Measurements from ENCODE around the gene NASP. TPM values are rescaled to one million over a fixed set of nuclear protein-coding genes. Genes with fewer than 3 reads are reported as not detected.

Gene NASP
- total RNA-seq, 2 experiments from 2014 or later = 233 to 235 TPM

DNA sequence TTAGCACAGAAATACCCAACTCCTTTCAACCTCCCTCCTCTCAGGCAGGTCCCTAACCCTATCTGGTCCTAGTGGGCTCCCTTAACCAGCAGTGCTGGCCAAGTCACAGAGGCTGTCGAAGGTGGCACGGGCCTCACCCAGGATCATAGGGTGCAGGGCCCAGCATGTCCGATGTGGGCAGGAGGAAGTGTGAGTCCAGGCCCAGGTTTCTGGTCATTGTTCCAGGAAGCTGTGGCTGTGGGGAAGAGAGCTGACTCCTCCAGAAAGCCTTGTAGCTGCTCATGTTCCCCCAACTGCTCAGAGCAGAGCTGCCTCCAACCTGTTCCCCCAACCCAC, 37.6 kb downstream of the NASP start:
- CTCF ChIA-PET = no interaction called here
- H3K27ac Mint-ChIP-seq = peak overlapping the region; percentile 33
- H3K36me3 Mint-ChIP-seq = peaks cover 21% of the 10 kb centered on the region
- no peaks in the 10 kb centered on the region for H3K4me1 Mint-ChIP-seq (ENCODE audit: low read depth)
- POLR2A ChIA-PET = interaction anchor here (1.4 kb wide), 1 partner anchor 37 kb away, joined by 3 read pairs; the partner anchor contains the start of gene NASP
- intact Hi-C loops (cut with micrococcal nuclease) = no loop called here
- no peak for DNase-seq
- H3K27me3 Mint-ChIP-seq = no peaks in the 10 kb centered on the region
- no peaks in the 10 kb centered on the region for H3K9me3 Mint-ChIP-seq
- H3K4me3 Mint-ChIP-seq = no peak overlapping the region

DNA sequence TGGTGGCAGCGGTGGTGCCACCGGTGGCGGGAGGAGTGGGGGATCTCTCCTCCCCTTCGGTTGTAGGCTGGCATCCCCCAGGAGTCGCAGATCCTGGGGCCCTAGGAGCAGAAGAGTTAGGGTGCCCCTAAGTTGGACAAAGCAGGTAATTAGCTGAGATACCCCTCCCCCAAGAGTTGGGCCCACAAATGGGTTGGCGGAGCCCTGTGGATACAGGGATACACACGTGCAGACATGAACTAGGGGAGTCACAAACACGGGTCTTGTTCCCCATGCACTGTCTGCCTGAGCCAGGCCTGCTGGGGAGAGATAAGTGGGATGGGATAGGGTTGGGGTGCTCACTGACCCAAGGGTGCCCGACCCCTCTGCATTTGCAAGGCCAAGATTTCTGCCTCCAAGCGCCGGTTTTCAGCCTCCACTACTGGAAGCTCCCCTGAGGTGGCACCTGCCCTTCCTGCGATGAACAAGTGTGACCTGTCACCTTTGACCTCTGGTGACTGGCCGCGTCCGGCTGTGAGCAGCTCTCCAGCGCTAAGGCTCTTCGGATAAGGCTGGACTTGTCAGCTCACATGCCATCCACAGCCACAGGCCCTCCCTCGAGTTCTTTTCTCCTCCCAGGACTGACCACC, 38.2 kb downstream of the NASP start:
- H3K27ac Mint-ChIP-seq = no peak overlapping the region
- ChIA-PET CTCF (no interaction called here), POLR2A (interaction anchor here (1.4 kb wide), 1 partner anchor 38 kb away, joined by 3 read pairs; the partner anchor contains the start of gene NASP)
- DNase-seq = no peak
- H3K4me1 Mint-ChIP-seq (ENCODE audit: low read depth) = no peaks in the 10 kb centered on the region
- intact Hi-C loops (cut with micrococcal nuclease) = no loop called here
- no peaks in the 10 kb centered on the region for H3K27me3 Mint-ChIP-seq
- no peak overlapping the region for H3K4me3 Mint-ChIP-seq
- H3K9me3 Mint-ChIP-seq = no peaks in the 10 kb centered on the region
- H3K36me3 Mint-ChIP-seq = peaks cover 19% of the 10 kb centered on the region

DNA sequence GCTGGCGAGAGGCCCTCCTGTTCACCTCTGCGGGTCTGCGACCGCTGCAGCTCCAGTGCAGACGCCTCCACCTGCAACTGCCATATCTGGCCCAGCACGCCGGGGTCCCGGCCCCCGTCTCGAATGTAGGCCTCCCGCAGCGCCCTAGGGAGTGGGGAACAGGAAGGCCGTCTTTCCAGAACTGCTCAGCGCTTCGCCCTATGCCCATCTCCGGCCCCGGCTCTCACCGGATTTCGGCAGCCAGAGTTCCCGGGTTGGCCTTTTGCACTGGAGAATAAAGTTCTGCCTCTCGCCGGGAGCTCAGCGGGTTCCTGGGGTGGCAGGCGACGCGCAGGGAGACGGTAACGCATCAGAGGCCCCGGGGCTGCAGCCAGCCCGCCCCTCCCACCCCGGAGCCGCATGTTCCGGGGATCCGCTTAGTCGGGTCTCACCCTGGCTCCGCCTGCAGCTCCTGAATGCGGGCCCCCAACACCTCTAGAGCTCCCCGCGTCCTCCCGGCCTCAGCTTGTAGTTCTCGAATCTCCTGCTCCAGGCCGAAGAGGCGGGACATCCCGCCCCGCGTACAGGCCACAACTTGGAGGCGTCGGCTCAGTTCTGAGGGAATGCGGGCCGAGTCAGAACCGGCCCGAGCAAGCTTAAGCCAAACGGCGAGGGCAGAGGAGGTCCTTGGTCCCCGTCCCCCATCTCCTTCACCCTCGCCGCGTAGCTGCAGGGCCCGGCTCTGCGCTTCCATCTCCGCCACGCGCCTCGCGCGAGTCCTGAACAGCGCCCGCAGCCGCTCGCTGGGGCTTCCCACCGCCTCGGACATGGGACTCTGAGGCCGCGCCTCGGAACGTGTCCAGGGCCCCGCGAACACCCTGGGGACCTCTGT, 38.9 kb downstream of the NASP start:
- no peak for DNase-seq
- ChIA-PET POLR2A (interaction anchor here (1.4 kb wide), 1 partner anchor 38 kb away, joined by 3 read pairs; the partner anchor contains the start of gene NASP), CTCF (no interaction called here)
- Mint-ChIP-seq H3K27me3 (no peaks in the 10 kb centered on the region), H3K4me3 (no peak overlapping the region), H3K9me3 (no peaks in the 10 kb centered on the region), H3K27ac (peak overlapping the region; percentile 13), H3K4me1 (ENCODE audit: low read depth) (no peaks in the 10 kb centered on the region), H3K36me3 (peaks cover 21% of the 10 kb centered on the region)
- intact Hi-C loops (cut with micrococcal nuclease) = no loop called here

DNA sequence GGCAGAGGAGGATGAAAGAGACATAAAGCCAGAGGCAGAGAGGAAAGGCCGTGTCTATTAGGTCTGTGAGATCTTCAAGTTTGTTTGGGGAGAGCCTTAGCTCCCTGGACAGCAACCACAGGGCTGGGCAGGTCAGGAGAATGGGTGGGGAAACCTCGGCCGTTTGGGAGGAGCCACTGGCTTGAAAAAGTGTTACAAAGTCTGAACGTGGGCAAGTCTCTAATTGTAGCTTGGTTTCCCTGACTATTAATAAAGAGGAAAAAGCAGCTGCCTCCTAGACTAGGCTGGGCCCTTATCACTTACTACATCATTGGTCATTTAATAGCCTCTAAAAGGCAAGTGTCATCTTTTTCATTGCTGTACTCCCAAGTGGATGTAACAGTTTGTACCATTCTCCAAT, 40.1 kb downstream of the NASP start, which contains the start of gene CCDC17:
Gene CCDC17, minus strand, starts transcription at position 83 of the 400 bp plus-strand sequence. CDS start 145 bp downstream, outside the sequence.
- intact Hi-C loops (cut with micrococcal nuclease) = no loop called here
- H3K27me3 Mint-ChIP-seq = no peaks in the 10 kb centered on the region
- DNase-seq = no peak
- no peaks in the 10 kb centered on the region for H3K4me1 Mint-ChIP-seq (ENCODE audit: low read depth)
- no peak within 1 kb of the TSS for H3K4me3 Mint-ChIP-seq
- ChIA-PET POLR2A (interaction anchor here (1.1 kb wide), 1 partner anchor 14 kb away, joined by 3 read pairs; no protein-coding TSS in a partner anchor), CTCF (no interaction called here)
- peak within 1 kb of the TSS; percentile 13 for H3K27ac Mint-ChIP-seq
- no peaks in the 10 kb centered on the region for H3K9me3 Mint-ChIP-seq
- H3K36me3 Mint-ChIP-seq = peaks cover 26% of the 10 kb centered on the region

DNA sequence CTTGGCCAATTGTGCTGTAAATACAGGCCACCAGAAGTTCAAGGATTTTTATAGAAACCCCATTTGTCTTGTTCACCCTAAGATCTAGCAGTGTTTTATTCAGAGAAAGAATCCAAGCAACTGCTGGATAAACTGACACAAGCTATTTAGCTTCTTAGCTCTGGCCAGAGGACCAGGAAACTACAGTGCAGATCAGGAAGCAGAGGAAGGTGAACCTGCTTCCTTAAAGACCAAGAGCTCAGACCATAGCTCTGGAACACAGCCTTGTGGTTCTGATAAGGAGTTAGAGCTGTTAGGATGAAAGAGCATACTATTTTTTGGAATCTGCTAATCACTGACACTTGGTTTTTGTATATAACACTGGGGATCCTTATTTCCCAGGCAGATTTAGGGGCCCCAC, 45.2 kb downstream of the NASP start:
- POLR2A ChIA-PET = no interaction called here
- no peak overlapping the region for H3K27ac Mint-ChIP-seq
- no peaks in the 10 kb centered on the region for H3K9me3 Mint-ChIP-seq
- DNase-seq = no peak
- CTCF ChIA-PET = interaction anchor here (0.6 kb wide), 2 partner anchors 25 to 30 kb away, joined by 3 read pairs; no protein-coding TSS in a partner anchor
- no peaks in the 10 kb centered on the region for H3K4me1 Mint-ChIP-seq (ENCODE audit: low read depth)
- H3K27me3 Mint-ChIP-seq = no peaks in the 10 kb centered on the region
- H3K4me3 Mint-ChIP-seq = no peak overlapping the region
- peaks cover 41% of the 10 kb centered on the region for H3K36me3 Mint-ChIP-seq
- intact Hi-C loops (cut with micrococcal nuclease) = no loop called here

DNA sequence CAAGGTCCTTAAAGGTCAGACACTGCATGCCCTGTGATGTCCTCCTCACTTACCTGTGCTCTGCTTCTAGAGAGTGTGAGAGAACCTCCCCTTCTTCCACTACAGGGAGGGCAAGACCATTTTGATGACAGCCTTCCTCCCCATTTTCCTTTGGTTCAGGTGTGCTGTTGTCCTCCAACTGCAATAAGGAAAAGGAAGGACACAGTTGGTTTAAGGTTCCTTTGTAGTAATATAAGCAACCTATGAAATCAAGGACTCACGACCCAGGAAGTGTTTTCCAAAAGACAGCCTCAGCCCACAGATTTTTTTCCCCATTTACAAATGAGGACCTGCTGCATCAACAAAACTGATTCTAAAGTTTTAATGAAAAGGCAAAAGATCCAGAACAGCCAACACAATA, 46.6 kb downstream of the NASP start:
- intact Hi-C loops (cut with micrococcal nuclease) = no loop called here
- Mint-ChIP-seq H3K4me3 (no peak overlapping the region), H3K4me1 (ENCODE audit: low read depth) (no peaks in the 10 kb centered on the region), H3K27me3 (no peaks in the 10 kb centered on the region), H3K36me3 (peaks cover 39% of the 10 kb centered on the region), H3K27ac (peak overlapping the region; percentile 51), H3K9me3 (no peaks in the 10 kb centered on the region)
- POLR2A ChIA-PET = no interaction called here
- DNase-seq = no peak
- CTCF ChIA-PET = no interaction called here

DNA sequence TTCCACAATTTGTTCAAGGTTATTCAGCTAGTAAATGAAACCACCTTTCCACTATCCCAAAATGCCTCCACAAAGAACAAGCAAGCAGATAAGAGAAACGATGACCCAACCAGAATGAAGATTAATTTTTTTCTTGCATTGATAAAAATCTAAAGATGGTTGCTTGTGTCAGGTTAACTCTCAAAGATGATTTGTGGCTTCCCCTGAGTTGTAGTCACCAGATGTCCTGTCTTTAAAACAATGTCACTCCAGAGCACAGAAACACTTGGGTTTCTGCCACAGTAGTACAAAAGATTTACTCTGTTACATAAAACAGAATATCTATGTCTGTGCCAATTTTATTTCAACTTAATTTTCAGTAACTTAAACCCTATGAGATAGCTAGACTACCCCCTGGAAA, 51.4 kb downstream of the NASP start:
- intact Hi-C loops (cut with micrococcal nuclease) = no loop called here
- CTCF ChIA-PET = no interaction called here
- no peaks in the 10 kb centered on the region for H3K4me1 Mint-ChIP-seq (ENCODE audit: low read depth)
- no peak for DNase-seq
- POLR2A ChIA-PET = no interaction called here
- H3K27ac Mint-ChIP-seq = no peak overlapping the region
- no peak overlapping the region for H3K4me3 Mint-ChIP-seq
- peaks cover 23% of the 10 kb centered on the region for H3K36me3 Mint-ChIP-seq
- no peaks in the 10 kb centered on the region for H3K9me3 Mint-ChIP-seq
- H3K27me3 Mint-ChIP-seq = no peaks in the 10 kb centered on the region

DNA sequence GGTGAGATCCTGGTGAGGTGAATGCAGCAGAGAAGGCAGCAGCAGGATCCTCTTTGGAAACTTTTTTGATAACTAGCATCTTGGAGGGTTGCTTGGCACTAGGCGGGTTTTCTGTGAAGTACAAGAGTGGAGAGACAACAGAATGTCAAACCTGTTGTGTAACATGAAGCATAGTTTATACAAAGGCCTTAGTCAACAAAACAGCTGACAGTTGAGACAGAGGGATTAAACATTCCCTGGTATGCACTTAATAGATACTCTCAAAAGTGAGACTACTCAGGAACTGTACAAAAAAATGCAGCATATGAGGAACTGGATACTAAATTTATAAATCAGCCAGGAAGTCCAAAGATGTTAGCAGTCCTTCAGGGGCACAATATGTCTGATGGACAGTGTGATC, 56.5 kb downstream of the NASP start:
- Mint-ChIP-seq H3K9me3 (no peaks in the 10 kb centered on the region), H3K4me3 (no peak overlapping the region), H3K27me3 (no peaks in the 10 kb centered on the region), H3K36me3 (peaks cover 18% of the 10 kb centered on the region), H3K4me1 (ENCODE audit: low read depth) (no peaks in the 10 kb centered on the region), H3K27ac (no peak overlapping the region)
- POLR2A ChIA-PET = no interaction called here
- CTCF ChIA-PET = no interaction called here
- intact Hi-C loops (cut with micrococcal nuclease) = no loop called here
- no peak for DNase-seq

DNA sequence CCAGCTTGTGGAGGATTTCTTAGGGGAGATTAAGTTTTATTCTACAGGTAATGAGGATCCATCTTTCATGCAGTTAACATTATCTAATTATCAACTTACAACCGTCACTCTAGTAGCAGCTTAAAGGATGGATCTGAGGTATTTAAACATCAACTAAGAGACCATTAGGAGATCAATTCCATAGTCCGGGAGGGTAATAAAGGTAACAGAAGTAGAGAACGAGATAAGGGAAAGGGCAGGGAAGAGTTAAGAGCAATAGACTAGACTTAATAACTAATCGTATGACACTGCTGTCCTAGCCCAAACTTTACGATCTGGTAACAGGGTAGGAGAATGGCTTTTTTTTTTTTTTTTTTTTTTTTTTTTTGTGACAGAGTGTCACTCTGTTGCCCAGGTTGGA, 59.5 kb downstream of the NASP start:
- peaks cover 3% of the 10 kb centered on the region for H3K4me1 Mint-ChIP-seq (ENCODE audit: low read depth)
- no peak overlapping the region for H3K4me3 Mint-ChIP-seq
- no peaks in the 10 kb centered on the region for H3K9me3 Mint-ChIP-seq
- ChIA-PET CTCF (interaction anchor here (1.0 to 2.1 kb wide), 2 partner anchors 43 to 581 kb away, joined by 3 to 6 read pairs; partner anchors contain the start of gene GPBP1L1), POLR2A (no interaction called here)
- intact Hi-C loops (cut with micrococcal nuclease) = no loop called here
- no peaks in the 10 kb centered on the region for H3K27me3 Mint-ChIP-seq
- no peak for DNase-seq
- no peak overlapping the region for H3K27ac Mint-ChIP-seq
- H3K36me3 Mint-ChIP-seq = peaks cover 22% of the 10 kb centered on the region

DNA sequence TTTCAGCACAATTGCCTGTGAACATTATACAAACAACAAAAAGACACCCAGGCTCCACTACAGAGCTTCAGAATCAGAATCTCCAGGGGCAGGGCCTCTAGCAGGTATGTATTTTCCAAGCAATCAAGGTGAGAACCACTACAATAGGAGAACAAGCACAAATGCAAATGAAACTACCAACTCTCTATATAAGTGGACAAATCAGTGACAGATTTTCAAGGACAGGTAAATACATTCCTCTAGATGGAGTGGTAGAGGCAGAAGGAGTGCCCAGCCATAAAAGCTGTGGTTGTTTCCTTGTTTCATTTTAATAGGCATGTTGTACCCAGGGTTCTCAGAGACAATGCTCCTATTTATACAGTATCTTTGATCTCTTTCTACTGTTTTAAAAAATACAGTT, 60.1 kb downstream of the NASP start:
- Mint-ChIP-seq H3K9me3 (no peaks in the 10 kb centered on the region), H3K4me3 (no peak overlapping the region), H3K36me3 (peaks cover 22% of the 10 kb centered on the region), H3K27me3 (no peaks in the 10 kb centered on the region), H3K27ac (peak overlapping the region; percentile 18), H3K4me1 (ENCODE audit: low read depth) (peaks cover 3% of the 10 kb centered on the region)
- DNase-seq = no peak
- CTCF ChIA-PET = interaction anchor here (1.0 to 2.1 kb wide), 2 partner anchors 42 to 580 kb away, joined by 3 to 6 read pairs; partner anchors contain the start of gene GPBP1L1
- intact Hi-C loops (cut with micrococcal nuclease) = no loop called here
- POLR2A ChIA-PET = no interaction called here

DNA sequence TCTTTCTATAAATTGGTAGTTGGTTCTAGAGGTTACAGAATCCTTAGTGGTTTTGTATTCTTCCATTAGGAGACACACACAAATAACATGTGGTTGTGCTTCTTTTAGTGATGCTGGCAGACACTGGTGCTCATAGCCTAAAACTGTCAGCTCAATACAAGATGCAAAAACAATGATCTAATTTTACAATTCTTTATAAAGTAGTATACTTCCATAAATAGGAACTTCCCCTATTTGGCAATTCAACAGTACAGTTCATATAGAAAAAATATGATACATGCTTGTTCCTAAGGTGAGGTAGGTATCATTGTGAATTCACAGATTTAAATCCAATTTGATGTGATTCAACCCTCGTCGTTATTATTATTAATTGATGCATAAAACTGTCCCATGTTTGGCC, 60.8 kb downstream of the NASP start:
- no peaks in the 10 kb centered on the region for H3K27me3 Mint-ChIP-seq
- intact Hi-C loops (cut with micrococcal nuclease) = no loop called here
- no peak overlapping the region for H3K27ac Mint-ChIP-seq
- no peak for DNase-seq
- no peak overlapping the region for H3K4me3 Mint-ChIP-seq
- peaks cover 22% of the 10 kb centered on the region for H3K36me3 Mint-ChIP-seq
- H3K4me1 Mint-ChIP-seq (ENCODE audit: low read depth) = peaks cover 3% of the 10 kb centered on the region
- CTCF ChIA-PET = interaction anchor here (2.1 kb wide), 1 partner anchor 579 kb away, joined by 6 read pairs; no protein-coding TSS in a partner anchor
- POLR2A ChIA-PET = no interaction called here
- H3K9me3 Mint-ChIP-seq = no peaks in the 10 kb centered on the region

DNA sequence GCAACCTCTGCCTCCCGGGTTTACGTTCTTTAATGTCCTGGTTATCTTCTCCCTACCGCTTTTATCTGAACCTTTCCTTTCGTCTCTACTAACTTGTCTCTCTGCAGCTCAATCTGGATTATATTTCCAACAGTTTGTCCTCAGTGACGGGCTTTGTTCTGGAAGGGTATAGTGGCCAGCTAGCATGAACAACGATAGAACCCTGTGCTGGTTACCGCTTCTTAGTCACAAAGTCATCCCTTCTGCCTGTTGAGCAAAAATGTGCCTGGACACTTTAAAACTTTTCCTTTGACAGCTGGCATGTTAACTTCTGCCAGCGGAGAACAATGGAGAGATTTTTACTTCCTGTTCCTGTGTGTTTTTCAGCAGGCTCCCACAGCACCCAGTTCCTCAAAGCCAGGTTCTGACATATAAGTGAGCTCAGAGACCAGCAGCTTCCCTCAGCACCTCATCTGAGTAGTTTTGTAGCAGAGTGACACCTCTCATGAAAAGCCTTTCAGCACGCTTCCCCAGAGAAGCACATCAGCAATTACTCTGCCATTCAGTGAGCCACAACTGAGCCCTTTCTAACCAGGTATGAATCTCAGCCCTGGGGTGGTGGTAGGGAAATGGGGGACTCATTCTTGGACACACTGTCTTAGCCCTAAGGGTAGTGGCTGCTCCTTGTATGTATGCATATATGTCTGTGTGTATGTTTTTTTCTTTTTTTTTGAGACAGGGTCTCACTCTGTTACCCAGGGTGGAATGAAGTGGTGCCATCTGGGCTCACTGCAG, 63.6 kb downstream of the NASP start:
- H3K27me3 Mint-ChIP-seq = no peaks in the 10 kb centered on the region
- POLR2A ChIA-PET = no interaction called here
- H3K27ac Mint-ChIP-seq = no peak overlapping the region

More for the DNA sequence above, 63.6 kb downstream of the NASP start:
- H3K36me3 Mint-ChIP-seq = peaks cover 14% of the 10 kb centered on the region
- DNase-seq = no peak
- H3K4me1 Mint-ChIP-seq (ENCODE audit: low read depth) = peaks cover 3% of the 10 kb centered on the region
- H3K4me3 Mint-ChIP-seq = no peak overlapping the region
- CTCF ChIA-PET = no interaction called here
- intact Hi-C loops (cut with micrococcal nuclease) = no loop called here
- no peaks in the 10 kb centered on the region for H3K9me3 Mint-ChIP-seq
